GM19328 (cell line): Measurements from ENCODE around the gene IFNAR2.

ENCODE experiments used
- ATAC-seq: cut with Tn5 transposase; IDR thresholded peaks from one replicate; pipeline ENCODE4 v1.9.1; 2021; ENCODE audit warnings: mild to moderate bottlenecking, moderate library complexity; ENCODE audit not compliant: unreplicated experiment

Gene IFNAR2

GRCh38 chr21:33266050-33266788 lies 36.5 kb downstream of the IFNAR2 start, which contains the start of gene IL10RB:
IL10RB (plus strand) TSS chr21:33266367; CDS start chr21:33266466, 99 bp downstream.
- peak; percentile 46 for ATAC-seq

- no peak for ATAC-seq
Measured at GRCh38 chr21:33266789-33267135, 37.0 kb downstream of the IFNAR2 start.

GRCh38 chr21:33267250-33267649 lies 37.5 kb downstream of the IFNAR2 start:
- ATAC-seq, result no peak

GRCh38 chr21:33268393-33268736 lies 38.6 kb downstream of the IFNAR2 start:
- no peak for ATAC-seq

GRCh38 chr21:33268737-33269441 lies 39.2 kb downstream of the IFNAR2 start:
- no peak for ATAC-seq

- ATAC-seq, result no peak
Measured at GRCh38 chr21:33270986-33271385, 41.2 kb downstream of the IFNAR2 start.

- ATAC-seq, result no peak
Measured at GRCh38 chr21:33273044-33273443, 43.3 kb downstream of the IFNAR2 start.

- ATAC-seq, result no peak
Measured at GRCh38 chr21:33278721-33279120, 49.0 kb downstream of the IFNAR2 start.

- ATAC-seq, result no peak
Measured at GRCh38 chr21:33279330-33279820, 49.6 kb downstream of the IFNAR2 start.
